ENCODE measurements around the gene PHACTR2.
"Not testable (repeated sequence)": the region's sequence is repeated elsewhere in the genome, so short reads cannot be mapped to it uniquely, and the experiment has no call there.

DNA sequence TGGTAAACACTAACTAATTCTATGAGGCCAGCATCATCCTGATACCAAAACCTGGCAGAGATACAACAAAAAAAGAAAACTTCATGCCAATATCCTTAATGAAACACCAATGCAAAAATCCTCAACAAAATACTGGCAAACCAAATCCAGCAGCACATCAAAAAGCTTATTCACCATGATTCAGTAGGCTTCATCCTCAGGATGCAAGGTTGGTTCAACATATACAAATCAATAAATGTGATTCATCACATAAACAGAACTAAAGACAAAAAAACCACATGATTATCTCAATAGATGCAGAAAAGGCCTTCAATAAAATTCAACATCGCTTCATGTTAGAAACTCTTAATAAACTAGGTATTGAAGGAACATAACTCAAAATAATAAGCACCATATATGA is 28.4 kb upstream of the PHACTR2 start:
- TF ChIP-seq, protein P1, sequence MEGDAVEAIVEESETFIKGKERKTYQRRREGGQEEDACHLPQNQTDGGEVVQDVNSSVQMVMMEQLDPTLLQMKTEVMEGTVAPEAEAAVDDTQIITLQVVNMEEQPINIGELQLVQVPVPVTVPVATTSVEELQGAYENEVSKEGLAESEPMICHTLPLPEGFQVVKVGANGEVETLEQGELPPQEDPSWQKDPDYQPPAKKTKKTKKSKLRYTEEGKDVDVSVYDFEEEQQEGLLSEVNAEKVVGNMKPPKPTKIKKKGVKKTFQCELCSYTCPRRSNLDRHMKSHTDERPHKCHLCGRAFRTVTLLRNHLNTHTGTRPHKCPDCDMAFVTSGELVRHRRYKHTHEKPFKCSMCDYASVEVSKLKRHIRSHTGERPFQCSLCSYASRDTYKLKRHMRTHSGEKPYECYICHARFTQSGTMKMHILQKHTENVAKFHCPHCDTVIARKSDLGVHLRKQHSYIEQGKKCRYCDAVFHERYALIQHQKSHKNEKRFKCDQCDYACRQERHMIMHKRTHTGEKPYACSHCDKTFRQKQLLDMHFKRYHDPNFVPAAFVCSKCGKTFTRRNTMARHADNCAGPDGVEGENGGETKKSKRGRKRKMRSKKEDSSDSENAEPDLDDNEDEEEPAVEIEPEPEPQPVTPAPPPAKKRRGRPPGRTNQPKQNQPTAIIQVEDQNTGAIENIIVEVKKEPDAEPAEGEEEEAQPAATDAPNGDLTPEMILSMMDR (IDR thresholded peaks at IDR 0.05; ENCODE audit: insufficient read depth, low read depth, low read length) = not testable (repeated sequence)
- not testable (repeated sequence) for TF ChIP-seq EZH2 (IDR thresholded peaks at IDR 0.05; ENCODE audit: insufficient read depth, low read length)

Measured in astrocyte (in vitro differentiated cells and primary cell).